VCaP (cell line): Measurements from ENCODE around the gene CDH4.

Experiments
- H3K27ac ChIP-seq: fragments of 450-650 bp; 2 replicates; pipeline ENCODE4 v1.5.1; 2017
- CTCF ChIP-seq: fragments of 450-650 bp; conservative IDR thresholded peaks from 2 replicates; pipeline ENCODE4 v1.5.1; 2017; ENCODE audit warnings: mild to moderate bottlenecking, moderate library complexity

Gene CDH4

GRCh38 chr20:61889659-61890058 is 637.6 kb downstream of the CDH4 start:
- no peak for TF ChIP-seq CTCF
- no peak overlapping the region for H3K27ac ChIP-seq

DNA sequence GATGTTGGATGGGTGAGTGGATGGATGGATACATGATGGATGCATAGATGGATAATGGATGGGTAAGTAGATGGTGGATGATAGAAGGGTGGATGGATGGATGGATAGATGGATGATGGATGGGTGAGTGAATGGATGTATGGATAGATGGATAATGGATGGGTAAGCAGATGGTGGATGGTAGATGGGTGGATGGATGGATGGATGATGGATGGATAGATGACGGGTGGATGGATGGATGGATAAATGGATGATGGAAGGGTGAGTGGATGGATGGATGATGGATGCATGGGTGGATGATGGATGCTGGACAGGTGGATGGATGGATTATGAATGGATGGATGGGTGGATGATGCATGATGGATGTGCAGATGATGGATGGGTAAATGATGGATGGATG is 638.1 kb downstream of the CDH4 start:
- no peak for TF ChIP-seq CTCF
- H3K27ac ChIP-seq: no peak overlapping the region

- no peak overlapping the region for H3K27ac ChIP-seq
- TF ChIP-seq CTCF: no peak
These were observed 639.4 kb downstream of the CDH4 start for GRCh38 chr20:61891476-61891875.

DNA sequence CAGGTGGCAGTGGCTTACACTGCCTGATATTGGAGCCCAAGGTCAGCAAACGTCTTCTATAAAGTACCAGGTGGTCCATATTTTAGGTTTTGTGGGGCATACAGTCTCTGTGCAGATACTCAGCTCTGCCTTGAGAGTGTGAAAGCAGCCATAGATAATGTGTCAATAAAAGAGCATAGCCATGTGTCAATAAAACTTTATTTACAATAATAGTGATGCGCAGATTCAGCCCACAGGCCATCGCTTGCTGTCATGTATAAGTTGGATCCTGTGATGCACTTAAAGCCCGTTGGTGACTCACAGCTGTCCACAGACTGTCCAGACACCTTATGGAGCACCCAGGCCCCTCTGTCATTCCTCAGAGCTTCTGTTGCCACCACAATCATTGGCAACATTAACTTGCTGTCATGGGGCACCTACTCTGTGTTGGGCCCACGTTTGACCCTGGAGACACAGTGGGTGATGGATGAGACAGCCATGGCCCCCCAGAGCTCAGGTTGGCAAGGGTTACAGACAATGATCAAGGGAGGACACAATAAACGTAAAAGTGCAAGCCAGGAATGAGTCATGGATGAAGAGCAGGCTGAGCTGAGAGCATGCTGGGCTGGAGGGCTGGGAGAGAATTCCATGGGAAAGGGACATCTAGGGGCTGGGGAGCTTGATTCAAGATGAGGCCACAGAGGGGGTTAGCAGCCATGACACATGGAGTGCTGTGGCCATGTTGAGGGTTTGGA is 640.0 kb downstream of the CDH4 start:
- H3K27ac ChIP-seq: no peak overlapping the region
- no peak for TF ChIP-seq CTCF

DNA sequence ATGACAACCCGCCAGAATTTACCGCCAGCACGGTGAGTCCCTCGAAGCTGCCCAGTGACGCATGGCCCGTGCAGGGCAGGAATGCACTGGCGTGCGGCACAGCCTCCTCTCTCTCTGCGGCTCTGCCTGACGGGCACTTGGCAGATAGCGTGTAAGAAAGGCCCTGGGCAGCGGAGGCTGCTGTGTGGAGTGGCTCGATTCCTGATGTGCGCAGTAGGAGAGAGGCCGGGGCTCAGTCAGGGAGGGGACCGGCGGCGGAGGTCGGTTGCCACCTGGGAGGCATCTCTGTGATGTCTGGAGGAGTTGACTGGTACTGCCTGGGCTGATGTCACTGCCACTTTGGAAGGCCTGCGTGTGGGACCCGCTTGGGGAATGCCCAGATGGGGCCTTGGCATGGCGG is 643.0 kb downstream of the CDH4 start:
- no peak for TF ChIP-seq CTCF
- H3K27ac ChIP-seq: peak overlapping the region; percentile 50; the same call in 1 of the 2 replicates

DNA sequence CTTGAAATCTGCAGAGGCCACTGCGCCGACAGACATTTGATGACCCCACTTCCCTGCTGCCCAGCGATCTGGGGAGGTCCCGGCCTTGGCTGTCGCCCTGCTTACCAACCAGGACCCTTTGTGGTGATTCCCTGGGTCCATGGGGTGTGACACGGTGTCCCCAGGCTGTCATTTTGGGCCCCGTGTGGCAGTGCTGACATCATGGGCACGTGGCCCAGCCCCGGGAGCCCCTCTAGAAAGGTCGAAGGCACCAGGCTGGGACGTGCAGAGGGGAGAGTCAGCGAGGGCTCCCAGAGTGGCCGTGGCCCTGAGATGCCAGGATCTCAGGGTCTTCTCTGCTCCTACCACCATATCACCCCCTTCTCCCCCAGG is 643.6 kb downstream of the CDH4 start:
- TF ChIP-seq CTCF: no peak
- peak overlapping the region; percentile 28; the same call in 1 of the 2 replicates for H3K27ac ChIP-seq

- peak overlapping the region; percentile 28; the same call in 1 of the 2 replicates for H3K27ac ChIP-seq
- TF ChIP-seq CTCF: peak; percentile 98
These were observed 644.2 kb downstream of the CDH4 start for GRCh38 chr20:61896058-61896961.
